SK-N-SH (cell line): Measurements from ENCODE around the gene CCHCR1. TPM values are rescaled to one million over a fixed set of nuclear protein-coding genes. Genes with fewer than 3 reads are reported as not detected.

Experiments
- CTCF ChIA-PET: fragments of 300-600, 350-600 bp; formaldehyde crosslinking; extraction: SDS; loops from one replicate; lab custom pipeline; 2021; lab: Yijun Ruan, JAX
- POLR2A ChIA-PET: fragments of 350-600 bp; sonication (Branson Sonifier 250); formaldehyde crosslinking; extraction: SDS; loops from one replicate; lab custom pipeline; 2020; ENCODE audit warnings: antibody characterized with exemption, inconsistent platforms; lab: Yijun Ruan, JAX
- DNase-seq: peaks from one replicate; pipeline ENCODE4 v3.0.0; 2012
- H2AFZ ChIP-seq: fragments of 200-600 bp; sonication (generic); 2 replicates; pipeline ENCODE4 v1.8.1; 2016; ENCODE audit warnings: antibody characterized with exemption, mild to moderate bottlenecking, low read depth
- H3F3A ChIP-seq: fragments of 200-600 bp; sonication (generic); replicated peaks from 2 replicates; pipeline ENCODE3; 2016; ENCODE audit warnings: antibody characterized with exemption, mild to moderate bottlenecking; ENCODE audit not compliant: insufficient read depth
- H3K27ac ChIP-seq, 2 experiments: fragments of 200-500 bp in 1 of 2; fragments of 200-600 bp in 1 of 2; sonication (Bioruptor generic) in 1 of 2; sonication (generic), shearing (Covaris generic) in 1 of 2; 2 replicates each; pipeline versions ENCODE4 v1.5.1 to v1.6.1; 2014 to 2016; ENCODE audit warnings: low read depth in 2 of 2, inconsistent platforms in 1 of 2, low read length in 1 of 2, mild to moderate bottlenecking in 1 of 2, mixed read lengths in 1 of 2
- H3K27me3 ChIP-seq: fragments of 200-600 bp; sonication (generic), shearing (Covaris generic); 2 replicates; pipeline ENCODE4 v1.6.1; 2016; ENCODE audit warnings: mixed run types; ENCODE audit not compliant: insufficient read depth
- H3K36me3 ChIP-seq, 2 experiments: fragments of 200-500 bp in 1 of 2; fragments of 200-600 bp in 1 of 2; sonication (Bioruptor generic) in 1 of 2; sonication (generic) in 1 of 2; replicated peaks in 1 of 2; 2 replicates each; pipeline versions ENCODE3 to v1.5.1; 2014 to 2016; ENCODE audit warnings: low read length in 1 of 2, mild to moderate bottlenecking in 1 of 2; ENCODE audit not compliant: insufficient read depth in 2 of 2, control insufficient read depth in 1 of 2
- H3K4me1 ChIP-seq, 2 experiments: fragments of 200-500 bp in 1 of 2; fragments of 200-600 bp in 1 of 2; sonication (Bioruptor generic) in 1 of 2; sonication (generic), shearing (Covaris generic) in 1 of 2; 2 replicates each; pipeline versions ENCODE4 v1.5.1 to v1.6.1; 2014 to 2016; ENCODE audit warnings: low read depth in 1 of 2, low read length in 1 of 2, mixed run types in 1 of 2; ENCODE audit not compliant: insufficient read depth in 2 of 2, control insufficient read depth in 1 of 2
- H3K4me2 ChIP-seq: fragments of 200-600 bp; sonication (generic), shearing (Covaris generic); 2 replicates; pipeline ENCODE4 v1.6.1; 2017; ENCODE audit warnings: mixed run types
- H3K4me3 ChIP-seq, 2 experiments: fragments of 200-500 bp in 1 of 2; fragments of 200-600 bp in 1 of 2; sonication (Bioruptor generic) in 1 of 2; sonication (generic), shearing (Covaris generic) in 1 of 2; 2 replicates each; pipeline versions ENCODE4 v1.5.1 to v1.8.1; 2014 to 2016; ENCODE audit warnings: low read depth in 2 of 2, inconsistent platforms in 1 of 2, low read length in 1 of 2, mild to moderate bottlenecking in 1 of 2, mixed read lengths in 1 of 2, moderate library complexity in 1 of 2
- H3K79me2 ChIP-seq: fragments of 200-600 bp; sonication (generic); 2 replicates; pipeline ENCODE4 v1.8.1; 2017; ENCODE audit warnings: mild to moderate bottlenecking; ENCODE audit not compliant: insufficient read depth
- H3K9ac ChIP-seq: fragments of 200-600 bp; sonication (generic); 2 replicates; pipeline ENCODE4 v1.6.1; 2017; ENCODE audit warnings: mixed run types
- H3K9me2 ChIP-seq: fragments of 200-600 bp; sonication (generic); 2 replicates; pipeline ENCODE4 v1.6.1; 2017; ENCODE audit warnings: mixed run types
- H3K9me3 ChIP-seq: fragments of 200-600 bp; sonication (generic); 2 replicates; pipeline ENCODE4 v1.6.1; 2017; ENCODE audit warnings: mixed run types, mild to moderate bottlenecking, moderate library complexity
- H4K20me1 ChIP-seq: fragments of 200-600 bp; sonication (generic); 2 replicates; pipeline ENCODE4 v1.6.1; 2017; ENCODE audit warnings: mild to moderate bottlenecking, mixed run types; ENCODE audit not compliant: insufficient read depth
- ELF1 ChIP-seq: IDR thresholded peaks from 2 replicates; pipeline ENCODE4 v1.4.0; 2012
- FOSL2 ChIP-seq: IDR thresholded peaks from 2 replicates; pipeline ENCODE4 v1.4.0; 2012; ENCODE audit warnings: low read depth, mild to moderate bottlenecking, moderate library complexity, borderline replicate concordance
- GATA2 ChIP-seq: sonication (generic); formaldehyde crosslinking; IDR thresholded peaks from 2 replicates; pipeline ENCODE4 v1.5.0; 2020; ENCODE audit warnings: mild to moderate bottlenecking, missing genetic modification reagents
- IRF3 ChIP-seq: fragments of 150-350 bp; IDR thresholded peaks from 2 replicates; pipeline ENCODE4 v1.6.1; 2016; ENCODE audit warnings: mild to moderate bottlenecking, low read depth, low read length
- MAX ChIP-seq: IDR thresholded peaks from 2 replicates; pipeline ENCODE4 v1.4.0; 2012; ENCODE audit warnings: low read depth
- MEF2A ChIP-seq: IDR thresholded peaks from 2 replicates; pipeline ENCODE4 v1.4.0; 2012; ENCODE audit warnings: low read depth, borderline replicate concordance
- NRF1 ChIP-seq: IDR thresholded peaks from 2 replicates; pipeline ENCODE4 v1.6.1; 2012; ENCODE audit warnings: low read depth, mild to moderate bottlenecking, low read length
- RAD21 ChIP-seq: IDR thresholded peaks from 2 replicates; pipeline ENCODE4 v1.6.1; 2012; ENCODE audit warnings: mild to moderate bottlenecking, low read length
- REST ChIP-seq: IDR thresholded peaks from 2 replicates; pipeline ENCODE4 v1.6.1; 2012; ENCODE audit warnings: mild to moderate bottlenecking, low read depth, low read length, moderate library complexity
- RXRA ChIP-seq: IDR thresholded peaks from 2 replicates; pipeline ENCODE4 v1.4.0; 2012; ENCODE audit warnings: low read depth, mild to moderate bottlenecking, borderline replicate concordance
- SIN3A ChIP-seq: IDR thresholded peaks from 2 replicates; pipeline ENCODE4 v1.6.1; 2012; ENCODE audit warnings: low read depth, mild to moderate bottlenecking, low read length, moderate library complexity, borderline replicate concordance
- SMC3 ChIP-seq: IDR thresholded peaks from 2 replicates; pipeline ENCODE4 v1.6.1; 2012; ENCODE audit warnings: low read depth, low read length, improper control_type of control experiment
- TAF1 ChIP-seq: IDR thresholded peaks from 2 replicates; pipeline ENCODE4 v1.6.1; 2012; ENCODE audit warnings: low read depth, mild to moderate bottlenecking, low read length, moderate library complexity, borderline replicate concordance
- TCF12 ChIP-seq: IDR thresholded peaks from 2 replicates; pipeline ENCODE4 v1.4.0; 2012
- TEAD4 ChIP-seq: IDR thresholded peaks from 2 replicates; pipeline ENCODE4 v1.4.0; 2012; ENCODE audit warnings: mild to moderate bottlenecking, borderline replicate concordance; ENCODE audit not compliant: insufficient read depth
- WGBS: methylation state at CpG from one replicate; pipeline ENCODE4 v1.1.6; 2017; ENCODE audit warnings: low lambda C conversion rate; 5-methylcytosine and 5-hydroxymethylcytosine counted together
- polyA plus RNA-seq, 3 experiments: library from polyadenylated mRNA; depleted of rRNA; stranded (reverse); fragments of >200 nt; gene quantifications; 2 replicates each; pipeline ENCODE4 v1.2.3, GENCODE V29; 2012
- TF ChIP-seq, protein P1 (sequence below): IDR thresholded peaks from 2 replicates; pipeline ENCODE4 v1.4.0; 2012; ENCODE audit warnings: low read depth, borderline replicate concordance
- TF ChIP-seq, protein P2 (sequence below): IDR thresholded peaks from 2 replicates; pipeline ENCODE4; 2012

CCHCR1 gene
- polyA plus RNA-seq, 1 of the 3 experiments (the other 2 are of a cell fraction), result 18.7 TPM

GRCh38 chr6:31161216-31162126, 3.9 kb upstream of the CCHCR1 start:
- Histone ChIP-seq H3K27ac (no peak overlapping the region), H3K9ac (no peak overlapping the region), H4K20me1 (no peaks in the 10 kb centered on the region), H3K27me3 (no peaks in the 10 kb centered on the region), H3K36me3 (no peaks in the 10 kb centered on the region), H2AFZ (no peak overlapping the region), H3K79me2 (peaks cover 9% of the 10 kb centered on the region), H3K4me3 (no peak overlapping the region), H3K9me3 (no peaks in the 10 kb centered on the region), H3K4me1 (peaks cover 0 to 18% of the 10 kb centered on the region in 2 experiments; a peak in 1 of 4 replicates), H3K4me2 (no peak overlapping the region), H3K9me2 (no peaks in the 10 kb centered on the region), H3F3A (no peaks in the 10 kb centered on the region)
- WGBS, result 93% methylated on average over 19 of the region's 19 CpGs
- TF ChIP-seq SIN3A (no peak), RAD21 (no peak), NRF1 (no peak), REST (no peak), TCF12 (no peak), ELF1 (no peak), FOSL2 (no peak), MAX (no peak), MEF2A (no peak), TAF1 (no peak), RXRA (no peak), GATA2 (CRISPR knock-in tag) (no peak), SMC3 (no peak), TEAD4 (no peak), IRF3 (no peak)
- TF ChIP-seq, protein P1, sequence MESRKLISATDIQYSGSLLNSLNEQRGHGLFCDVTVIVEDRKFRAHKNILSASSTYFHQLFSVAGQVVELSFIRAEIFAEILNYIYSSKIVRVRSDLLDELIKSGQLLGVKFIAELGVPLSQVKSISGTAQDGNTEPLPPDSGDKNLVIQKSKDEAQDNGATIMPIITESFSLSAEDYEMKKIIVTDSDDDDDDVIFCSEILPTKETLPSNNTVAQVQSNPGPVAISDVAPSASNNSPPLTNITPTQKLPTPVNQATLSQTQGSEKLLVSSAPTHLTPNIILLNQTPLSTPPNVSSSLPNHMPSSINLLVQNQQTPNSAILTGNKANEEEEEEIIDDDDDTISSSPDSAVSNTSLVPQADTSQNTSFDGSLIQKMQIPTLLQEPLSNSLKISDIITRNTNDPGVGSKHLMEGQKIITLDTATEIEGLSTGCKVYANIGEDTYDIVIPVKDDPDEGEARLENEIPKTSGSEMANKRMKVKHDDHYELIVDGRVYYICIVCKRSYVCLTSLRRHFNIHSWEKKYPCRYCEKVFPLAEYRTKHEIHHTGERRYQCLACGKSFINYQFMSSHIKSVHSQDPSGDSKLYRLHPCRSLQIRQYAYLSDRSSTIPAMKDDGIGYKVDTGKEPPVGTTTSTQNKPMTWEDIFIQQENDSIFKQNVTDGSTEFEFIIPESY, result no peak
- TF ChIP-seq, protein P2, sequence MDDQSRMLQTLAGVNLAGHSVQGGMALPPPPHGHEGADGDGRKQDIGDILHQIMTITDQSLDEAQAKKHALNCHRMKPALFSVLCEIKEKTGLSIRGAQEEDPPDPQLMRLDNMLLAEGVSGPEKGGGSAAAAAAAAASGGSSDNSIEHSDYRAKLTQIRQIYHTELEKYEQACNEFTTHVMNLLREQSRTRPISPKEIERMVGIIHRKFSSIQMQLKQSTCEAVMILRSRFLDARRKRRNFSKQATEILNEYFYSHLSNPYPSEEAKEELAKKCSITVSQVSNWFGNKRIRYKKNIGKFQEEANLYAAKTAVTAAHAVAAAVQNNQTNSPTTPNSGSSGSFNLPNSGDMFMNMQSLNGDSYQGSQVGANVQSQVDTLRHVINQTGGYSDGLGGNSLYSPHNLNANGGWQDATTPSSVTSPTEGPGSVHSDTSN, result no peak
- DNase-seq, result no peak
- ChIA-PET CTCF (interaction anchor here (2.5 kb wide), 1 partner anchor 206 kb away, joined by 7 read pairs; no protein-coding TSS in a partner anchor), POLR2A (no interaction called here)
